Stimulated activated CD8-positive, alpha-beta memory T cell treated with anti-CD3 and anti-CD28 coated beads, Interleukin-4, amount 100 ng/mL, for 48 hours (primary cell): ENCODE measurements around the gene RCSD1.
A peak's percentile ranks its signal among the peaks of the same experiment; 100 is the strongest.

Source experiments
- DNase-seq: peaks from one replicate; pipeline ENCODE4 v3.0.0-alpha.2; 2020

RCSD1 gene

GRCh38 chr1:167618366-167618765 is 11.7 kb upstream of the RCSD1 start:
- no peak for DNase-seq

GRCh38 chr1:167618789-167619188 is 11.2 kb upstream of the RCSD1 start:
- DNase-seq, result no peak

- no peak for DNase-seq
These were observed 10.0 kb upstream of the RCSD1 start for GRCh38 chr1:167620002-167620401.

- DNase-seq, result peak; percentile 12
These were observed 8.2 kb upstream of the RCSD1 start for GRCh38 chr1:167621780-167622313.

GRCh38 chr1:167623951-167624350 is 6.1 kb upstream of the RCSD1 start:
- DNase-seq, result no peak

- DNase-seq, result no peak
These were observed 4.8 kb upstream of the RCSD1 start for GRCh38 chr1:167625040-167625823.

GRCh38 chr1:167627615-167627864 is 2.5 kb upstream of the RCSD1 start:
- DNase-seq, result peak; percentile 47

GRCh38 chr1:167627865-167628641 is 2.0 kb upstream of the RCSD1 start:
- DNase-seq, result peak; percentile 80

GRCh38 chr1:167628741-167629515 is 1.1 kb upstream of the RCSD1 start:
- no peak for DNase-seq

GRCh38 chr1:167630568-167631385 is 745 bp downstream of the RCSD1 start:
- peak; percentile 57 for DNase-seq

- no peak for DNase-seq
These were observed 1.4 kb downstream of the RCSD1 start for GRCh38 chr1:167631386-167631935.

GRCh38 chr1:167631936-167632614 is 2.0 kb downstream of the RCSD1 start:
- DNase-seq, result peak; percentile 52

GRCh38 chr1:167633258-167633944 is 3.4 kb downstream of the RCSD1 start:
- no peak for DNase-seq

GRCh38 chr1:167634435-167634834 is 4.4 kb downstream of the RCSD1 start:
- no peak for DNase-seq

- DNase-seq, result no peak
These were observed 5.2 kb downstream of the RCSD1 start for GRCh38 chr1:167635156-167635648.

GRCh38 chr1:167635941-167636340 is 5.9 kb downstream of the RCSD1 start:
- DNase-seq, result no peak

- no peak for DNase-seq
These were observed 8.0 kb downstream of the RCSD1 start for GRCh38 chr1:167638064-167638463.

GRCh38 chr1:167640051-167640450 is 10.0 kb downstream of the RCSD1 start:
- no peak for DNase-seq

- no peak for DNase-seq
These were observed 11.9 kb downstream of the RCSD1 start for GRCh38 chr1:167641786-167642500.

- DNase-seq, result no peak
These were observed 12.4 kb downstream of the RCSD1 start for GRCh38 chr1:167642501-167642826.
